HTR-8/SVneo (cell line): ENCODE measurements around the gene CR1.
"Not testable (repeated sequence)": the region's sequence is repeated elsewhere in the genome, so short reads cannot be mapped to it uniquely, and the experiment has no call there.

Experiments
- DNase-seq: peaks from one replicate; pipeline ENCODE4 v3.0.0; 2011; ENCODE audit warnings: low spot score, mixed read lengths; ENCODE audit not compliant: insufficient read length
- FAIRE-seq: peaks from 2 replicates; lab custom pipeline; 2011; peaks lifted over from hg19 to GRCh38; lab: Jason Lieb, UNC

CR1 gene

DNA sequence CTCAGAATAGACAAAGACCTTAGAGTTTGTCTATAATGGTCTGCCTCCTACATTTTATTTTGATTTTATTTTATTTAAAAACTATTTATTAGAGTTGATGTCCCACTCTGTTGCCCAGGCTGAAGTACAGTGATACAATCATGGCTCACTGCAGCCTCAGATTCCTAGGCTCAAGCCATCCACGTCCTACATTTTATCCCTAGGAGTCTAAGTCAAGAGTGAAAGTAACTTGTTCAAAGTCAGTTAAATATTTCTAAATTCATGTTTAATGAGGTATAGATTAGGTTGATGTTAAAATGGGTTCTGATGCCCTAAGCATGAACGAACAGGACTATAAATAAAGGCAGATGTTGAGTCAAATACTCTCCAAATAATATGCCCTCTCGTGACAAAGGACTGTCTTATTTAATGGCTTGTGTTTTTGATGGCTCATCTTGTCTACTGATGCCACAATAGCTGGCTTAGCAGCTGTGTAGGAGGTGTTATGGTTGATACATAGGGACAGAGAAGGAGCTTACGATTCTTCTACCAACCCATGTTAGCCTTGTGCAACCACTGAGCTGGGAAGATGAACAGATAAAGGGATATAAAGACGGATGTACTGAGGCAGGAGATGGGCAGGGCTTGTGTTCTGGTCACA lies 83.0 kb downstream of the CR1 start:
- FAIRE-seq = peak; percentile 89
- no peak for DNase-seq

DNA sequence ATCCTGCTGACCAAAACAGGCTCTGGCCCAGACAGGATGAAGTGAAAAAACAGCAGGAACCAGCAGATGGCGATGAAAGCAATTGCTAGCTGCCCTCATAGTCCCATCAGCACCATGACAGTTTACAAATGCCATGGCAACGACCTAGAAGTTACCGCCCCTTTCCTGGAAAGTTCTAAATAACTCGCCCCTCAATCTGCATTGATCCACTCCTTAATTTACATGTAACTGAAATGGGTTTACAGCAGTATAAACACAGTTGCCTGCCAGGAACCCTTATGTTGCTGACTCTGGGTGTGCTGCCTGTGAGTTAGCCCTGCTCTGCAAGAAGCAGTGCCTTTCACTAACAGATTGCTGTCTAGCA lies 83.5 kb downstream of the CR1 start:
- DNase-seq (peak; percentile 33), FAIRE-seq (no peak)

DNA sequence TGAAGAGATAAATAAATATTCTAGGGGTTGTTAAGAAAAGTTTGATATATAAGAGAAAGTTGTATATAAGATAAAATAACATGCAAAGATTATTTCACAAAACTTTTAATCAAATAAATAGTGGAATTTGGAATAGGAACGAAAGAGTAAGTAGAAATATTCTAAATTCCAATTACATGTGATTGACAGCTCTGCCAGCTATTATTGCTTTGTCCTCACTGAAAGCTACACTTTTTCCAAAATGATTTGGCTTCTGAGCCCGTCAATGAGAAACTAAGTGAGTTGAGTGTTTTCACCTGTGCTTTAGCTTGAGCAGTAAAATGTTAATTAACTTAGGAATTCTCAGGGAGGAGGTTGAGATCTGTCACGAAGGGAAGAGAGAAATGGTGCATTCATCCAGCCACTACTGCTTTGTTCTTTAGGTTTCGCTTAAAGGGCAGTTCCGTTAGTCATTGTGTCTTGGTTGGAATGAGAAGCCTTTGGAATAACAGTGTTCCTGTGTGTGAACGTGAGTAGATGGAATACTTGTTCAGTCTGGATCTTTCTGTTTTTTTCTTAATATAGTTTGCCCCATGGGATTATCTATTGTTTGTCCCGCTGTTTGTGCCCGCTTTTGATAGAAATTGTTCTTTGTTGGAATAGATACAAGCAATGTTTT lies 85.7 kb downstream of the CR1 start:
- no peak for DNase-seq
- FAIRE-seq = no peak

DNA sequence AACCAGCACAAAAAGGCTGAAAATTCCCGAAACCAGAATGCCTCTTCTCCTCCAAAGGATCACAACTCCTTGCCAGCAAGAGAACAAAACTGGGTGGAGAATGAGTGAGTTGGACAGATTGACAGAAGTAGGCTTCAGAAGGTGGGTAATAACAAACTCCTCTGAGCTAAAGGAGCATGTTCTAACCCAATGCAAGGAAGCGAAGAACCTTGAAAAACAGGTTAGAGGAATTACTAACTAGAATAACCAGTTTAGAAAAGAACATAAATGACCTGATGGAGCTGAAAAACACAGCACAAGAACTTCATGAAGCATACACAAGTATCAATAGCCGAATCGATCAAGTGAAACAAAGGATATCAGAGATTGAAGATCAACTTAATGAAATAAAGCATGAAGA lies 93.5 kb downstream of the CR1 start:
- not testable (repeated sequence) for DNase-seq, FAIRE-seq

DNA sequence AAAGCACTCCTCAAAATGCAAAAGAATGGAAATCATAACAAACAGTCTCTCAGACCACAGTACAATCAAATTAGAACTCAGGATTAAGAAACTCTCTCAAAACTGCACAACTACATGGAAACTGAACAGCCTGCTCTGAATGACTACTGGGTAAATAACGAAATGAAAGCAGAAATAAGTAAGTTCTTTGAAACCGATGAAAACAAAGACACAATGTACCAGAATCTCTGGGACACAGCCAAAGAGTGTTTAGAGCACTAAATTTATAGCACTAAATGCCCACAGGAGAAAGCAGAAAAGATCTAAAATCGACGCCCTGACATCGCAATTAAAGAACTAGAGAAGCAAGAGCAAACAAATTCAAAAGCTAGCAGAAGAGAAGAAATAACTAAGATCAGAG lies 95.2 kb downstream of the CR1 start:
- DNase-seq, FAIRE-seq: not testable (repeated sequence)

DNA sequence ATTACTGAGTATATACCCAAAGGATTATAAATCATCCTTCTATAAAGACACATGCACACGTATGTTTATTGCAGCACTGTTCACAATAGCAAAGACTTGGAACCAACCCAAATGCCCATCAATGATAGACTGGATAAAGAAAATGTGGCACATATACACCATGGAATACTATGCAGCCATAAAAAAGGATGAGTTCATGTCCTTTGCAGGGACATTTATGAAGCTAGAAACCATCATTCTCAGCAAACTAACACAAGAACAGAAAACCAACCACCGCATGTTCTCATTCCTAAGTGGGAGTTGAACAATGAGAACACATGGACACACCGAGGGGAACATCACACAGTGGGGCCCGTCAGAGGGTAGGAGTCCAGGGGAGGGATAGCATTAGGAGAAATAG lies 98.1 kb downstream of the CR1 start:
- DNase-seq, FAIRE-seq: not testable (repeated sequence)

DNA sequence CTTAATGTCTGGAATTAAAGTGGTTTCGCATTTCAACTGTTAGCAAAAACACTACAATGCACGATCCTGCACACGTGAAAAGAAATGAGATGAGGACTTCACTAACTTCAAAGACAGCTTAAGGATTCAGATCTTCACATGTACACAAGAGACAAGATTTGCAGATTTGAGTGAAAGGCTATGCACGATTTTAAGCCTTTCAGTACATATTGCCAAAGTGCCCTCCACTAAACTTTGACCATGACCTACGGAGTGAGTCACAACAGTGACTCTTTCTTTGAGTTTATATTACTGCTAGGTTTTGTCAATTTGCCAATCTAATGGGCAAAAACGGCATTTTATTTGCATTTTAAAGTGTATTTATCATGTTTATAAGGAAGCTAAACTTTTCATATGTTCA lies 107.8 kb downstream of the CR1 start:
- FAIRE-seq (no peak), DNase-seq (no peak)

DNA sequence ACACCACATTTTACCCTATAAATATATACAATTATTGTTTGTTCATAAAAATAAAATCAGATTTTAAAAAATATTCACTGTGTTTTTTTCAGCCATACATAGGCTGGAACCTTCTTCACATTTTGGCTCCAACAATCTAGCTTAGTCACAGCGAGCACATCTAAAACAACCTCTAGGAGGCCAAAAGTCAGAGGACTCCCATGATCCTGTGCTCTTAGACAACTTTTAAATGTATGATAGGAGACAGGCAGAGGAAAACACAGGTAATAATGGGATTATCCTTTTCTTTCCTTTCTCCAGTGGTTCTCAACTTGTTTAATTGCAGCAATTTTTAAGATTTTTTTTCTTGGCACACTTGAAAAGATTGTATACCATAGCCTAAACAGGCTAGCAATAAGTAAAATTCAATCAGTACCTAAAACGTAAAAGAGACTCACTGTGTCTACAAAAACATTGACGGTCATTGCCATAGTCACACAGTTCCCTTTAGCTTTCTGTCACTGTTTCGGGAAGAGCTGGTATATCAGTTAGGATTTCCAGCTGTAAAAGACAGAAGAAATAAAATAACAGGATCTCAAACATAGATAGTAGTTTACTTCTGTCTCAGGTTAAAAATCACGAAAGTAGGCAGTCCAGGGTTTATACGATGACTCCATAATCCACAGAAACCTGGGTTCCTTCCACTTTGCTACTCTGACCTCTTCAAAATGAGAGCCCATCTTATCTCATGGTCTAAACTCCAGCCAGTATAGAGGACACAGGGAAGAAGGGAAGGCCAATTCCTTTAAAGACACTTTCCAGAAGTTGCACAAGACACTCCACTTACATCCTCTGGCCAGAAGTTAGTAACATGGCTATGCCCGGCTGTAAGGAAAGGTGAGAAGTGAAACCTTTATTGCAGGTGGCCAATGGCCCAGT lies 109.7 kb downstream of the CR1 start:
- DNase-seq (no peak), FAIRE-seq (no peak)

DNA sequence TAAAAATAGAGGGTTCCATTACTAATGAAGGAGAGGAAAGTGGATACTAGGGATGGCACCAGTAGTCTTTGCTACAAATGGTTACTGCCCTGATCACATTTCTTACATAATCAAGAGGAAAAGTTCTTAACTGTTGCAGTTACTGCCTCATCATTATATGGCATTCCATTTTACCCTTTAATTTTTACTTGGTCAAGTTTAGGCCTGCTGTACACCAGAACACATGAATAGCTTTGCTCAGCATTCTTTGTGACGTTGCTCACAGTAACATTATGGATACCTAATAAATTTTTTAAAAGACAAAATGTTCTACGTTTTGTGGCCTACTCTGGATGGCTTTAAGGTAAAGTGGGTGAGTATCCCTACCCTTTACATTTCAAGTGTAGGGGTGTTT lies 110.4 kb downstream of the CR1 start:
- FAIRE-seq (no peak), DNase-seq (no peak)

DNA sequence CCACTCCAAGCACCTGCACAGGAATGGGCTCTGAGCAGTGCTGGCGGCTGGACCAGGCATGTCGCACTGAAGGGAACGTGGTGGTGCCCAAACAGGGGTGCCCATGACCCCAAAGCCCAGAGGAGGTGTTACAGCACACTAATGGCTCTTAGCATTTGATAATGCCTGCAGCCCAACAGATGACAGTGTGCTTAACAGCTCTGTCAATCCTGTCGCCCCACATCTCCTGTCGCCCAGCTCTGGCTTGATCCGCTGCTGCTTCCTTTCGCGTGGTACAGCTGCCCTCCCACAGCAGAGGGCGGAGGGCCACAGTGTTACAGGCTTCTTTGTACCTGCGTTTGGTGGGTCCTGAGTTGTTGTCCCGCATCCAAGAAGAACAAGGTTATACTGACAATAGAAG lies 116.8 kb downstream of the CR1 start:
- DNase-seq = no peak
- no peak for FAIRE-seq

DNA sequence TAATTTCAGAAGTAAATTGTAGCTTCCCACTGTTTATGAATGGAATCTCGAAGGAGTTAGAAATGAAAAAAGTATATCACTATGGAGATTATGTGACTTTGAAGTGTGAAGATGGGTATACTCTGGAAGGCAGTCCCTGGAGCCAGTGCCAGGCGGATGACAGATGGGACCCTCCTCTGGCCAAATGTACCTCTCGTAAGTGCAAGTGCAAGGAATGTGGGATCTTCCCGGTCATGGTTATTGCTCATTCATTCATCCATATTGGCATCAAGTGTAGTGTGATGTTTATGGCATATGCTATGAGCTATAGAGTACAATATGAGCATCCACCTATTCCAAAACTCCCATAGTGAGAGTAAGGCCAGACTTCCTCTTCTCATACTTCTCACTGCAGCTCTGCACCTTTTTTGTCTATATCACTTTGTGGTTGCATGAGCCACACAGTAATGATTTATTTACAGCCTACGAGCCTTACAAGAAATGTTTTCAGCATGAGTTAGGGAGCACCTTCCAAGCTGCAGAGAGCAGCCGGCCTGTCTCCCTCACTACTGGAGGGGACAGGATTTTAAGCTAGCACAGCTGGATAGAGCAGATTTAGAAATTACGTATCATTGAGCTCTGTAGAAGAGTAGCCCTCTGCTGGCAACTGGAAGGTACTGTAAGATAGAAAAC lies 124.0 kb downstream of the CR1 start:
- DNase-seq (peak; percentile 50), FAIRE-seq (peak; percentile 9)

DNA sequence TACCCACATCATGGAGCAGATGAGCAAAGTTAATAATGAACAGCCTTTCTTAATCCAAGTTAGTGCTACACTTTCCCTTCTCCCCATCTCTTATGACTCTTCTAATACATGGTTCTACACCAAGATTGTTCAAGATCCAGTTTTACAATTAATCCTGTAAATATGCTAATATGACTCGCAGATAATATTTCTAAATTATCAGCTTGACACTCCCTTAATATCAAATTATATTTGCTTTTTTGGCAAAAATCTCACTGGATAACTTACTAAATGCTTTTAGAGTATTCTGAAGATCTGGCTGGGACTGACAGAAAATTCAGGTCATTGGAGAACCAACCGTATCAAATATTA lies 124.6 kb downstream of the CR1 start:
- DNase-seq = no peak
- peak; percentile 49 for FAIRE-seq

DNA sequence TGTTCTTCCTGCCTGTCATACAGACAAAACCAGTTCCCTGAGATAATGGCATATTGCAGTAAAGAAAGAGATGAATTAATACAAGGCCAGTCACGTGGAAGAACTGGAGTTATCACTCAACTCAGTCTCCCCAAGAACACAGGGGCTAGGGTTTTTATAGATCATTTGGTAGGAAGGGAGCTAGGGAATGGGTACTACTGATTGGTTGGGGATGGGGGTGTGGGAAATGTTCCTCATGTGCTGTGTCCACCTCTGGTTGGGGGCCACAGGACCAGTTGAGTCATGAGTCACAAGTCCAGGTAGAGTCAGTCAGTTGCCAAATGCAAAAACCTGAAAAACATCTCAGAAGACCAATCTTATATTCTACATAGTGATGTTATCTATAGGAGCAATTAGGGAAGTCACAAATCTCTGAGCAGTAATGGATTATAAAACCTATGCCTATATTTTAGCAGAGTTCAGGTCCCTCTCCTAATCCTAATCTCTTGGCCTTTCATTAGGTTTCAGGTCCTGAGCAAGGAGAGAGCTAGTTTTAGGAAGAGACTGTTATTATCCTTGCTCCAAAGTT lies 129.6 kb downstream of the CR1 start:
- not testable (repeated sequence) for DNase-seq, FAIRE-seq

DNA sequence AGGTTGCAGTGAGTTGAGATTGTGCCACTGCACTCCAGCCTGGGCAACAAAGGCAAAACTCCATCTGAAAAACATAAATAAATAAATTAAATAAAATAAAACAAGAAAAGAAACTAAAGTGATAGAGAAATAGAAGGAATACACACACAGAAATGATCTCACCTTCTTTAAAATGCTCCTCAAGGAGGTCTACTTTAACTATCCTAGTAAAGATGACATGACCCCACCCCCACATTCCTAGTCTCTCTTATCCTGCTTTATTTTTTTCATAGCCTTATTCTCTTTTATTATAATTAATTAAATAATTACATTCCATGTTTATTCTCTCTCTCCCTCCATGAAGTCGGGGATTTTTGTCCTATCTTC lies 131.0 kb downstream of the CR1 start:
- FAIRE-seq (no peak), DNase-seq (no peak)

DNA sequence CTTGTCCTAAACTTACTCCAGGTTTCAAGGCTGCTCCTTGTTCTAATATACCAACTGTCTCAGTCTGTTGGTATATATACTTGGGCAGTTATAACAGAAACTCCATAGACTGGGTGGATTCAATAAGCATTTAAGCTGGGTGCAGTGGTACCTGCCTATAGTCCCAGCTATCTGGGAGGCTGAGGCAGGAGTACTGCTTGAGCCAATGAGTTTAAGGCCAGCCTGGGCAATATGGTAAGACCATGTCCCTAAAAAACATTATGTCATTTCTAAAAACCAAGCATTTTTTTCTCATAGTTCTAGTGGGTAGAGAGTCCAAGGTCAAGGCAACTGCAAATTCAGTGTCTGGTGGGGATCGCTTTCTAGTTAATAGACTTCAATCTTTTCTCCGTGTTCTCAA lies 131.5 kb downstream of the CR1 start:
- FAIRE-seq (no peak), DNase-seq (no peak)

DNA sequence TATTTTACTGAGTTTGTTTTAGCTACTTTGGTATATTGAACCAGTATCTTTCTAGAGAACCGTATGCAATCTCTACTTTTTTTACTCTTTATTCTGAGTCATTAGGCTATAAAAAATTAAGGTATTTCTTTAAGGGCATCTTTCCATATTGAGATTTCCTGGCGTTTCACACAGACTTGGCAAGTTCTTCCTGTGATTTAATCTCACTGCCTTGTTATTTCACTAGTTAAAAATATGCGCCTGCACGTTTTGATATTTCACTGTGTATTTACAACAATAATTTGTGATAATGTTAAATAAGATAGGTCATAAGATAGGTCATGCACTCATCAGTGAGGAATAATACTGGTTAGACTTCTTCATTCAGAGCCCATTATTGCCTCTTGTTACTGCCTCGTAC lies 132.8 kb downstream of the CR1 start:
- no peak for FAIRE-seq

DNA sequence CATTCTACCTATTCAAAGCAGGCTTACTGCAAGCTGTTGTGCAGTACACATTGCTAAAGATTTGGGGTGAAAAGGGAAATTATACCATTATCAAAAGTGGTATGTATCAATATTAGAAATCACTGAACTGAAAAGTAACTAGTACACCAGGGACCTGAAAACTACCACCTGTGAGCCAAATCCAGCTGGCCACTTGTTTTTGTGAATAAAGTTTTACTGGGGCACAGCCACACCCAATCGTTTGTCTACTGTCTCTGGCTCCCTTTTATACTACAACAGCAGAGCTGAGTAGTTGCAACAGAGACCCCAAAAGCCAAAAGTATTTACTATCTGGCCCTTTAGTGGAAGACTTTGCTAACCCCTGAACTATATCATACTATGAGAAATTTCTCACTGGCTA lies 135.2 kb downstream of the CR1 start:
- DNase-seq (no peak), FAIRE-seq (no peak)

More for the DNA sequence above, 132.8 kb downstream of the CR1 start:
- no peak for DNase-seq

DNA sequence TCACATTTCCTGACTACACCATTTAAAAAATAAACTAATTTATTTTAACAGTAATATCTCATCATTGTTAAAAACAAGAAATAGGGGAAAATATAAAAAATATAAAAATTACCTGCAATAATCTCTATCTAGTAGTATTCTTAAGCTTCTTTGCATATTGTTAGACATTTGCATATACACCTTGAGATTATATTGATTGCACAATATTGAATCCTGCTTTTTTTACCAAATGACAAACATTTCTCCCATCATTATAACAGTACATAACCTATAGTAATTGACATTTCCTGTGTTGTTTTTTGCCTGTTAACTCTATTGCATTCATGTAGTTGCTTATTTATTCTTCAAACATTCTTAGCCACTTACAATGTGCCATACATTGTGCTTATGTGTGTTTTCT lies 137.3 kb downstream of the CR1 start:
- DNase-seq (no peak), FAIRE-seq (no peak)

DNA sequence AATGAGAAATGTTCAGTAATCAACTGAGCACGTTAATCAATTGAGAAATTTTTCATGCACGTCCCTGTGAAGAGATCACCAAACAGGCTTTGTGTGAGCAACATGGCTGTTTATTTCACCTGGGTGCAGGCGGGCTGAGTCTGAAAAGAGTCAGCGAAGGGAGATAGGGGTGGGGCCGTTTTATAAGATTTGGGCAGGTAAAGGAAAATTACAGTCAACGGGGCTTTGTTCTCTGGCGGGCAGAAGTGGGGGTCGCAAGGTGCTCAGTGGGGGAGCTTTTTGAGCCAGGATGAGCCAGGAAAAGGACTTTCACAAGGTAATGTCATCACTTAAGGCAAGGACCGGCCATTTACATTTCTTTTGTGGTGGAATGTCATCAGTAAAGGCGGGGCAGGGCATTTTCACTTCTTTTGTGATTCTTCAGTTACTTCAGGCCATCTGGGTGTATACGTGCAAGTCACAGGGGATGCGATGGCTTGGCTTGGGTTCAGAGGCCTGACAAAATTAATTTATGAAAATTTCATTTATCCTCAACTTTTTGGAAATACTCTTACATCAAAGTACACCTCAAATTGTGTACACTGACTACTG lies 137.8 kb downstream of the CR1 start:
- DNase-seq, FAIRE-seq: not testable (repeated sequence)

DNA sequence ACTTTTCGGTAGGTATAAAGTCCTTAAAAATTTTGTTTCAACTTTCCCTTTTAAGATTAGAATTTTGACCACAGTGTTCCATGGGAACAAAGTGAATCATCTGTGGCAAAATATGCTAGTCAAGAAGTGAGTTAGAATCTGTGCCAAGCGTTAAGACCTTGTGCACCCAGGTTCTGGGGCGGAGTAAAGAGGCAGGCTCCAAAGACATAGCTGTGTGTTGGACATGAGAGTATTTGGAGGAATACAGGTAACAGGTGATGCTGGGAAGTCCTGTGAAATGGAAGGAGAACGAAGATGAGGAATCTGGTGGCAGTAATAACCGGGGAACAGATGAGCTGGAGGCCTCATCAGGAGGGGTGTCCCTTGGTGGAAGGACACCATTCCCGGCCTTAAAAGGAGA lies 138.3 kb downstream of the CR1 start:
- FAIRE-seq = not testable (repeated sequence)

More for the DNA sequence above, 138.3 kb downstream of the CR1 start:
- DNase-seq = not testable (repeated sequence)
